ENCODE data around the gene EPB41L2. TPM values are rescaled to one million over a fixed set of nuclear protein-coding genes. Genes with fewer than 3 reads are reported as not detected.

EPB41L2 gene
- total and polyA plus RNA-seq, 2 experiments from 2014 or later: 76.2 to 91.7 TPM

DNA sequence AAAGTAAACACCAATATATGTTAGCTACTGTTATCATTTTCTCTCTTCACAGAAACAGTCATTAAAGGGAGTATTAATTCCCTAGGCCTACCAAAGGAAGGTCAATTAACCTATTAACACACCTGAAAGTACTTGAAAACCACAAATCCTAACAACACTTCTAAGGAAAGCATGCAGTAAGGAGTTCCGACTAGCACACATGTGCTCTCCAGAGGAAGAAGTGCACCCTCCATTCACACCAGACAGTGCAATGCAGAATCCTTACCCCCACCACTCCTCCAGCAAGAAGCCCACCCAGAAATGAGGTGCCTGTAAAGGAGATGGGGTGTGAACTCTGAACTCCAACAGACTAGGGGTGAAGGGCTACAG is 58.7 kb downstream of the EPB41L2 start:
- no peak overlapping the region for H3K4me2 ChIP-seq
- H3K4me1 ChIP-seq (ENCODE audit: insufficient read depth): peaks cover 33% of the 10 kb centered on the region
- H3K79me2 ChIP-seq (replicated peaks; ENCODE audit: insufficient read depth): peaks cover 70% of the 10 kb centered on the region

More for the DNA sequence above, 58.7 kb downstream of the EPB41L2 start:
- TF ChIP-seq, protein P1, sequence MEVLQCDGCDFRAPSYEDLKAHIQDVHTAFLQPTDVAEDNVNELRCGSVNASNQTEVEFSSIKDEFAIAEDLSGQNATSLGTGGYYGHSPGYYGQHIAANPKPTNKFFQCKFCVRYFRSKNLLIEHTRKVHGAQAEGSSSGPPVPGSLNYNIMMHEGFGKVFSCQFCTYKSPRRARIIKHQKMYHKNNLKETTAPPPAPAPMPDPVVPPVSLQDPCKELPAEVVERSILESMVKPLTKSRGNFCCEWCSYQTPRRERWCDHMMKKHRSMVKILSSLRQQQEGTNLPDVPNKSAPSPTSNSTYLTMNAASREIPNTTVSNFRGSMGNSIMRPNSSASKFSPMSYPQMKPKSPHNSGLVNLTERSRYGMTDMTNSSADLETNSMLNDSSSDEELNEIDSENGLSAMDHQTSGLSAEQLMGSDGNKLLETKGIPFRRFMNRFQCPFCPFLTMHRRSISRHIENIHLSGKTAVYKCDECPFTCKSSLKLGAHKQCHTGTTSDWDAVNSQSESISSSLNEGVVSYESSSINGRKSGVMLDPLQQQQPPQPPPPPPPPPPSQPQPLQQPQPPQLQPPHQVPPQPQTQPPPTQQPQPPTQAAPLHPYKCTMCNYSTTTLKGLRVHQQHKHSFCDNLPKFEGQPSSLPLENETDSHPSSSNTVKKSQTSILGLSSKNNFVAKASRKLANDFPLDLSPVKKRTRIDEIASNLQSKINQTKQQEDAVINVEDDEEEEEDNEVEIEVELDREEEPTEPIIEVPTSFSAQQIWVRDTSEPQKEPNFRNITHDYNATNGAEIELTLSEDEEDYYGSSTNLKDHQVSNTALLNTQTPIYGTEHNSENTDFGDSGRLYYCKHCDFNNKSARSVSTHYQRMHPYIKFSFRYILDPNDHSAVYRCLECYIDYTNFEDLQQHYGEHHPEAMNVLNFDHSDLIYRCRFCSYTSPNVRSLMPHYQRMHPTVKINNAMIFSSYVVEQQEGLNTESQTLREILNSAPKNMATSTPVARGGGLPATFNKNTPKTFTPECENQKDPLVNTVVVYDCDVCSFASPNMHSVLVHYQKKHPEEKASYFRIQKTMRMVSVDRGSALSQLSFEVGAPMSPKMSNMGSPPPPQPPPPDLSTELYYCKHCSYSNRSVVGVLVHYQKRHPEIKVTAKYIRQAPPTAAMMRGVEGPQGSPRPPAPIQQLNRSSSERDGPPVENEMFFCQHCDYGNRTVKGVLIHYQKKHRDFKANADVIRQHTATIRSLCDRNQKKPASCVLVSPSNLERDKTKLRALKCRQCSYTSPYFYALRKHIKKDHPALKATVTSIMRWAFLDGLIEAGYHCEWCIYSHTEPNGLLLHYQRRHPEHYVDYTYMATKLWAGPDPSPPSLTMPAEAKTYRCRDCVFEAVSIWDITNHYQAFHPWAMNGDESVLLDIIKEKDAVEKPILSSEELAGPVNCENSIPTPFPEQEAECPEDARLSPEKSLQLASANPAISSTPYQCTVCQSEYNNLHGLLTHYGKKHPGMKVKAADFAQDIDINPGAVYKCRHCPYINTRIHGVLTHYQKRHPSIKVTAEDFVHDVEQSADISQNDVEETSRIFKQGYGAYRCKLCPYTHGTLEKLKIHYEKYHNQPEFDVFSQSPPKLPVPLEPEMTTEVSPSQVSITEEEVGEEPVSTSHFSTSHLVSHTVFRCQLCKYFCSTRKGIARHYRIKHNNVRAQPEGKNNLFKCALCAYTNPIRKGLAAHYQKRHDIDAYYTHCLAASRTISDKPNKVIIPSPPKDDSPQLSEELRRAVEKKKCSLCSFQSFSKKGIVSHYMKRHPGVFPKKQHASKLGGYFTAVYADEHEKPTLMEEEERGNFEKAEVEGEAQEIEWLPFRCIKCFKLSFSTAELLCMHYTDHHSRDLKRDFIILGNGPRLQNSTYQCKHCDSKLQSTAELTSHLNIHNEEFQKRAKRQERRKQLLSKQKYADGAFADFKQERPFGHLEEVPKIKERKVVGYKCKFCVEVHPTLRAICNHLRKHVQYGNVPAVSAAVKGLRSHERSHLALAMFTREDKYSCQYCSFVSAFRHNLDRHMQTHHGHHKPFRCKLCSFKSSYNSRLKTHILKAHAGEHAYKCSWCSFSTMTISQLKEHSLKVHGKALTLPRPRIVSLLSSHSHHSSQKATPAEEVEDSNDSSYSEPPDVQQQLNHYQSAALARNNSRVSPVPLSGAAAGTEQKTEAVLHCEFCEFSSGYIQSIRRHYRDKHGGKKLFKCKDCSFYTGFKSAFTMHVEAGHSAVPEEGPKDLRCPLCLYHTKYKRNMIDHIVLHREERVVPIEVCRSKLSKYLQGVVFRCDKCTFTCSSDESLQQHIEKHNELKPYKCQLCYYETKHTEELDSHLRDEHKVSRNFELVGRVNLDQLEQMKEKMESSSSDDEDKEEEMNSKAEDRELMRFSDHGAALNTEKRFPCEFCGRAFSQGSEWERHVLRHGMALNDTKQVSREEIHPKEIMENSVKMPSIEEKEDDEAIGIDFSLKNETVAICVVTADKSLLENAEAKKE (CRISPR knock-in tag; IDR thresholded peaks at IDR 0.05): no peak
- TF ChIP-seq POLR2AphosphoS5 (IDR thresholded peaks at IDR 0.05; ENCODE audit: low read depth): no peak
- Histone ChIP-seq H3K27me3 (ENCODE audit: insufficient read depth) (no peaks in the 10 kb centered on the region), H3K27ac (ENCODE audit: low read depth) (no peak overlapping the region), H3K9me2 (ENCODE audit: insufficient read depth) (no peaks in the 10 kb centered on the region), H4K20me1 (replicated peaks; ENCODE audit: insufficient read depth) (no peaks in the 10 kb centered on the region), H3K4me3 (no peak overlapping the region), H3F3A (replicated peaks; ENCODE audit: low read depth) (no peaks in the 10 kb centered on the region), H2AFZ (no peak overlapping the region), H3K36me3 (ENCODE audit: insufficient read depth) (peaks cover 9% of the 10 kb centered on the region)
- Mint-ChIP-seq H3K4me1 (peaks cover 45% of the 10 kb centered on the region), H3K4me3 (no peak overlapping the region), H3K27ac (no peak overlapping the region; the same call in 1 of the 2 replicates), H3K36me3 (ENCODE audit: low read depth) (peaks cover 31% of the 10 kb centered on the region), H3K9me3 (peaks cover 31% of the 10 kb centered on the region), H3K27me3 (ENCODE audit: insufficient read depth, low read depth, poor library complexity) (no peaks in the 10 kb centered on the region)
- ATAC-seq (no peak), DNase-seq (ENCODE audit: low spot score) (no peak)

Measured in GM23338 (cell line).